Right atrium auricular region (tissue), 2 donors: ENCODE results near the gene SLC6A13. TPM values are rescaled to one million over a fixed set of nuclear protein-coding genes. Genes with fewer than 3 reads are reported as not detected.
"Not testable (repeated sequence)": the region's sequence is repeated elsewhere in the genome, so short reads cannot be mapped to it uniquely, and the experiment has no call there.

Experiments
- DNase-seq: peaks from one replicate; pipeline ENCODE4 v3.0.0-alpha.2; 2019; ENCODE audit warnings: low spot score
- H3K27ac ChIP-seq, 2 donors: fragments of 200-600 bp; sonication (generic); 1 replicate in 1 of 2; 2 replicates in 1 of 2; pipeline ENCODE4 v1.5.1; 2016 to 2019
- H3K27me3 ChIP-seq, 2 donors: fragments of 200-600 bp; sonication (generic); one replicate each; pipeline versions ENCODE4 v1.5.1 to v1.6.0; 2017 to 2019
- H3K36me3 ChIP-seq: fragments of 200-600 bp; sonication (generic); one replicate; pipeline ENCODE4 v1.5.1; 2016
- H3K4me1 ChIP-seq, 2 donors: fragments of 200-600 bp; sonication (generic); one replicate each; pipeline versions ENCODE4 v1.5.1 to v1.6.0; 2017 to 2019
- H3K4me3 ChIP-seq, 2 donors: fragments of 200-600 bp; sonication (generic); 1 replicate in 1 of 2; 2 replicates in 1 of 2; pipeline ENCODE4 v1.5.1; 2017 to 2019; ENCODE audit warnings: mild to moderate bottlenecking in 1 of 2, moderate library complexity in 1 of 2
- H3K9me3 ChIP-seq, 2 donors: fragments of 200-600 bp; sonication (generic); one replicate each; pipeline ENCODE4 v1.5.1; 2019
- CTCF ChIP-seq, 2 donors: fragments of 200-600 bp; sonication (generic); IDR thresholded peaks; one replicate each; pipeline ENCODE4 v1.5.1; 2019; ENCODE audit warnings: antibody characterized with exemption in 2 of 2
- total RNA-seq, 2 donors: library from RNA; depleted of rRNA; stranded (reverse); fragments of >200 nt; gene quantifications; one replicate each; pipeline ENCODE4 v1.1.0, GENCODE V29; 2016

SLC6A13 gene
- total RNA-seq, 2 donors from 2014 or later, result 2.1 to 2.3 TPM

- H3K4me1 ChIP-seq, result no peaks in the 10 kb centered on the region
- H3K27me3 ChIP-seq, result no peaks in the 10 kb centered on the region
- no peak overlapping the region for H3K4me3 ChIP-seq
- no peaks in the 10 kb centered on the region for H3K9me3 ChIP-seq
- no peaks in the 10 kb centered on the region for H3K36me3 ChIP-seq
- no peak for DNase-seq
- TF ChIP-seq CTCF (IDR thresholded peaks at IDR 0.05), result no peak
- no peak overlapping the region for H3K27ac ChIP-seq
Measured at GRCh38 chr12:220491-220890, 42.1 kb downstream of the SLC6A13 start.

GRCh38 chr12:219891-220352 is 42.7 kb downstream of the SLC6A13 start:
- TF ChIP-seq CTCF (IDR thresholded peaks at IDR 0.05), result peak; percentile 34 to 61
- no peaks in the 10 kb centered on the region for H3K36me3 ChIP-seq
- H3K4me3 ChIP-seq, result no peak overlapping the region
- no peak for DNase-seq
- no peaks in the 10 kb centered on the region for H3K27me3 ChIP-seq
- no peak overlapping the region for H3K27ac ChIP-seq
- no peaks in the 10 kb centered on the region for H3K4me1 ChIP-seq
- H3K9me3 ChIP-seq, result no peaks in the 10 kb centered on the region

GRCh38 chr12:218728-219590 is 43.7 kb downstream of the SLC6A13 start:
- DNase-seq, result no peak
- H3K27me3 ChIP-seq, result no peaks in the 10 kb centered on the region
- no peak for TF ChIP-seq CTCF (IDR thresholded peaks at IDR 0.05)

GRCh38 chr12:218221-218620 is 44.4 kb downstream of the SLC6A13 start:
- no peak for DNase-seq
- Histone ChIP-seq H3K4me3 (no peak overlapping the region), H3K27ac (no peak overlapping the region), H3K9me3 (no peaks in the 10 kb centered on the region), H3K27me3 (no peaks in the 10 kb centered on the region), H3K36me3 (no peaks in the 10 kb centered on the region), H3K4me1 (peaks cover 0 to 5% of the 10 kb centered on the region in 2 donors)
- no peak for TF ChIP-seq CTCF (IDR thresholded peaks at IDR 0.05)

More at GRCh38 chr12:218728-219590, 43.7 kb downstream of the SLC6A13 start:
- no peak overlapping the region for H3K27ac ChIP-seq
- H3K36me3 ChIP-seq, result no peaks in the 10 kb centered on the region
- H3K9me3 ChIP-seq, result no peaks in the 10 kb centered on the region
- H3K4me1 ChIP-seq, result no peaks in the 10 kb centered on the region
- no peak overlapping the region for H3K4me3 ChIP-seq

- not testable (repeated sequence) for DNase-seq, H3K36me3 ChIP-seq, H3K27me3 ChIP-seq, H3K4me3 ChIP-seq, H3K9me3 ChIP-seq, H3K27ac ChIP-seq
- peaks cover 0 to 12% of the 10 kb centered on the region in 2 donors for H3K4me1 ChIP-seq
Measured at GRCh38 chr12:217029-217428, 45.6 kb downstream of the SLC6A13 start.

GRCh38 chr12:215116-215515 is 47.5 kb downstream of the SLC6A13 start:
- Histone ChIP-seq H3K27me3 (no peaks in the 10 kb centered on the region), H3K9me3 (no peaks in the 10 kb centered on the region)

More at GRCh38 chr12:215116-215515, 47.5 kb downstream of the SLC6A13 start:
- Histone ChIP-seq H3K4me1 (peaks cover 0 to 12% of the 10 kb centered on the region in 2 donors), H3K4me3 (no peak overlapping the region), H3K36me3 (no peaks in the 10 kb centered on the region), H3K27ac (no peak overlapping the region)
- no peak for TF ChIP-seq CTCF (IDR thresholded peaks at IDR 0.05)
- no peak for DNase-seq
